ENCODE data around the gene ZNF609.

Gene ZNF609

DNA sequence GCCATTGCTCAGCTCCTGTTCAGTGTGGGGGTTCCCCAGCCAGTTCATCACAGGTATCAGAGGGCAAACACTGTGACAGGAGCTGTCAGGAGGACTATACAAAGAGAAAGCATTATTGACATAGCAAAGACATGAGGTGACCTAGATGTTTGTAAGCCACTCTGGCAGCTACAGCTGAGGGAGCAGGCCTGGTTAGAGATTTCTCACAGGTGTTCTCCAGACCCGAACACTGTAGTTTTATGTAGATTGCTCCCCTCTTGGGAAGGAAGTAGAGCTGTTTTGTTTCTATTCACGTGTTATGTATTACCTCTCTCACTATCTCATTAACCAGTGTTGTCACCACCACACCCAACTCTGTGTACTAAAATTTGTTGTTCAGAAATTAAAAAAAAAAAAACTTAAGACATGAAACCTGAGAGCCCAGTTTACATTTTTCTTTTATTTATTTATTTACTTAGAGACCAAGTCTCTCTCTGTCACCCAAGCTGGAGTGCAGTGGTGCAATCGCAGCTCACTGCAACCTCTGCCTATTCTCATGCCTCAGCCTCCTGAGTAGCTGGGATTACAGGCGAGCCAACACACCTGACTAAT, 191.3 kb downstream of the ZNF609 start:
- no peak for DNase-seq (ENCODE audit: low read depth)

DNA sequence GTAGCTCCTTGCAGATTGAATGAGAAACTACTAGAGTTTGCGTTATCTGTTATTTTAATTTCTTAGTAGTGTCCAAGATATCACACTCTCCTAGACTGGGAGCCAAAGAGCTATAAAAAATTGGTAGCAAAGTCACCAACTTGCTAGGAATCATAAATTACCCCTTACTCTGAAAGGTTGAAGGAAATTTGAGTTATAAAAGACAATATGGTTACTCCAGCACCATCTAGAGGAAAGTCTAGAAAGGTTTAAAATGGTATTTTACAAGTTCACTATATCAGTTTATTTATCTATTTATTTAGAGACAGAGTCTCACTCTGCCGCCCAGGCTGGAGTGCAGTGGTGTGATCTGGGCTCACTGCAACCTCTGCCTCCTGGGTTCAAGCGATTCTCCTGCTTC, 193.4 kb downstream of the ZNF609 start:
- DNase-seq (ENCODE audit: low read depth): no peak

DNA sequence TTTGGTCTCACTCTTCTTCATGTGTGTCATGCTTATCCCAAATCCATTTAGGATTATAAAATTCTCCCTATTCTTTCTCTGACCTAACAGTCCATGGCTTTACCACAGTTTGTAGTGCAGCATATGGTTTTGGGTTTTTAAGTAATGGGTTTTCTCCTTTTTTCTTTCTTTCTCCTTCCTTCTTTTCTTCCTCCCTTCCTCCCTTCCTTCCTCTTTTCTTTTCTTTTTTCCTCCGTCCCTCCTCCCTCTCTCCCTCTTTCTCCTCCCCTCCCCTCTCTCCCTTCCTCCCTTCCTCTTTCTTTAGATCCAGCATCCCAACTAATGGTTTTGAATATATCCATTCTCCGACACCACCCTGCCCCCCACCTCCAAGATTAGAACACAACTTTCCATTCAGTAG, 196.1 kb downstream of the ZNF609 start:
- no peak for DNase-seq (ENCODE audit: low read depth)

DNA sequence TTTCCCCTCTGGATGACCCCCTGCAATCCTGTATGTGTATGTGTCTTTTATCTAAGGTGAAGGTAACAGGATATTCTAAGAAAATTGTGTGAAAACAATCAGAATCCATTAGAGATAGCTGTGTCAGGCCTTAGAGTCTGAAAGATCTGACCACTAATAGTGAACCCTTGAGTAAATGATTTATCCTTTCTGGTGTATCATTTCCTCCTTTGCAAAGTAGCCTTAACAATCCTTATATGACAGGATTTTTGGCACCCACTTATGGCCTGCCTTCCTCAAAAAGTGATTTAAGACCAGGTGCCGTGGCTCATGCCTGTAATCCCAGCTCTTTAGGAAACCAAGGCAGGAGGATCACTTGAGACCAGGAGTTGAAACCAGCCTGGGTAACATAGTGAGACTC, 204.8 kb downstream of the ZNF609 start:
- DNase-seq (ENCODE audit: low read depth): no peak

DNA sequence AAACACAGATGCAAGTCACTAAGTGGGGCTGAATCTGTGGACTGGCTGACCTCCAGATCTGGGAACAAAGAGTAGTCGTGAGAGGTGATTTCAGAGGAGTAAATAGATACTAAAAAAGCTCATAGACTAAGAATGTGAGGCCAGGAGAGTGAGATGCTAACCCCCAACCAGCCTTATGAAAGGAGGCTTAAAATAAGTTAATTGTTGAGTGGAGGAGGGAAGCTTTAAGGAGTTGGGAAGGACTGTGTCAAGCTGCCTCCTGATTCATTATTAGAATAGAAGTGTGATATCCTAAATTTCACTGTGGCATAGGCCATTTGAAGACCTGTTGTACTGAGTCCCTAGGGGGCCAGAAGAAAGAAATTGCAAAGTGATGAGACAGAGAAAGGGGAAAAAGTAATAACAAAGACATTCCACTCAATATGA, 207.4 kb downstream of the ZNF609 start:
- no peak for DNase-seq (ENCODE audit: low read depth)

DNA sequence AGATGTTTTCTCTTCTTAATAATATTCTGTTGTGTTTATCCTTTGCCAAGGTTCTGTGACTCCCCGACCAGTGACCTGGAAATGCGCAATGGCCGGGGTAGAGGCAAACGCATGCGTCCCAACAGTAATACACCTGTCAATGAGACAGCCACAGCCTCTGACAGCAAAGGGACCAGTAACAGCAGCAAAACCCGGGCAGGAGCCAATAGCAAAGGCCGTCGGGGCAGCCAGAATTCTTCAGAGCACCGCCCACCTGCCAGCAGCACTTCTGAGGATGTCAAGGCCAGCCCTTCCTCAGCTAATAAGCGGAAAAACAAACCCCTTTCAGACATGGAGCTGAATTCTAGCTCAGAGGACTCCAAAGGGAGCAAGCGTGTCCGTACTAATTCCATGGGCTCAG, 213.5 kb downstream of the ZNF609 start:
- DNase-seq (ENCODE audit: low read depth): no peak

- DNase-seq (ENCODE audit: low read depth): no peak
Measured at GRCh38 chr15:64678126-64678819, 217.9 kb downstream of the ZNF609 start.

DNA sequence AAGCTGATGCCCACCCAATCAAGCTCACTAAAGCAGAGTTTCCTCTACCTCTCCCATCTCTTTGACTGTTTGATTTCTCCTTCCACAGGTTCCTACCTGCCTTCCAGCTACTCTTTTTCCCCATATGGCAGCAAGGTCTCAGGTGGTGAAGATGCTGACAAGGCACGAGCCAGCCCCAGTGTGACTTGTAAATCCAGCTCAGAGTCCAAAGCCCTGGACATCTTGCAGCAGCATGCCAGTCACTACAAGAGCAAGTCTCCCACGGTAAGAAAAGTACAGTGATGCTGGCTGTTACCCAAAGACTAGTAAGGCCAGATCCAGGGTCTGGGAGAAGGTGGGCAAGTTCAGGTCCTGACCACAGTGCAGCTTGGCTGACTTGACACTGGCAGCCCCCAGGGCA, 219.7 kb downstream of the ZNF609 start:
- DNase-seq (ENCODE audit: low read depth): no peak

DNA sequence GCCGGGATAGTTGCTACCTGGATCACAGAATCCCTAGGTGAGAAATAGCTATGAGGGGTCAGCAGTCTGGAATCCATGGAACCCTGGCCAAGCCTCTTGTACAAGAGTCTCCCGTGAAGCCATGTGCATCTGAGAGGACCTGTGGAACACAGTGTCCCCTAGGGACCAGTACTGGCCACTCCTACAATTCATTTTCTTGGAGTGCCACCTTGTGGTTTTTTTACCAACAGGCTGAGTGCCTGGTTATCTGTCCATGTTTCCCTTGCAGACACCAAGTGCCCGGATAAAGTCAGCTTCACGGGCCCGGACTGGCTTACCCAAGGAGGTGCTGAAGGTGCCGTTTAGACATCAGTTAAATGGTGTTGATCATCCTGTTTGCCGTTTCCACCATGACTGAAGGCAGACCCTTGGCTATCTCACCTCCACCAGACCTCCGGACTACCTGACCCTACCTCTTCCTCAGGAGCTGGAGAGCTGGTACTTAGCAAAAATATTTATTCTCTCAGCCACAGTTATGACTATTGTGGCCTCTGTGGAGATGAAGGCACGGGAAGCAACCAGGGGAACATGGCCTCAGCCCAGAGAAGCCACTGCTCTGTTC, 221.1 kb downstream of the ZNF609 start:
- no peak for DNase-seq (ENCODE audit: low read depth)

GRCh38 chr15:64682255-64682654, 221.9 kb downstream of the ZNF609 start:
- no peak for DNase-seq (ENCODE audit: low read depth)

GRCh38 chr15:64683378-64683777, 223.0 kb downstream of the ZNF609 start:
- DNase-seq (ENCODE audit: low read depth): no peak

- DNase-seq (ENCODE audit: low read depth): no peak
Measured at GRCh38 chr15:64685230-64685888, 225.0 kb downstream of the ZNF609 start.

GRCh38 chr15:64686130-64686735, 225.9 kb downstream of the ZNF609 start:
- no peak for DNase-seq (ENCODE audit: low read depth)

- no peak for DNase-seq (ENCODE audit: low read depth)
Measured at GRCh38 chr15:64687172-64687571, 226.8 kb downstream of the ZNF609 start.

DNA sequence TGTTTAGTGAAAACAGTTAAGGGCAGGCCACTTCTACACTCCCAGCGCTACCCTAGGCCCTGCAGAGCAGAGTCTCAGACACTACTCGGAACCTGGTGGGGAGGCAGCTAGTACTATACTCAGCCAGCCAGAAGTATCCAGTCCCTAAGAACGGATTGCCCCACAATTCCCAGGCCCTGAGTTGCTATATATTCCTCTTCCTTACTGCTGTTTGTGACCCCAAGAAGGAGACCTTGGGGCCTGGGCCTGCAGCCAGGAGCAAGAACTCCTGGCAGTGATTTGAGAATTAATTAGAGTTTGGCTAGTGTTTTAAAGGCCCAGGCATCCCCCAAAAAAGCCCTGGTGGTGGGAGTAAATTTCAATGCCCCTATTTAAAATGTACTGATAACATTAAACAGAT, 227.3 kb downstream of the ZNF609 start:
- no peak for DNase-seq (ENCODE audit: low read depth)

- no peak for DNase-seq (ENCODE audit: low read depth)
Measured at GRCh38 chr15:64688770-64689169, 228.4 kb downstream of the ZNF609 start.

- DNase-seq (ENCODE audit: low read depth): no peak
Measured at GRCh38 chr15:64690008-64690407, 229.6 kb downstream of the ZNF609 start.

GRCh38 chr15:64690578-64691296, 230.4 kb downstream of the ZNF609 start:
- DNase-seq (ENCODE audit: low read depth): no peak

GRCh38 chr15:64691896-64692565, 231.7 kb downstream of the ZNF609 start:
- no peak for DNase-seq (ENCODE audit: low read depth)

- no peak for DNase-seq (ENCODE audit: low read depth)
Measured at GRCh38 chr15:64693134-64693533, 232.8 kb downstream of the ZNF609 start.

- DNase-seq (ENCODE audit: low read depth): no peak
Measured at GRCh38 chr15:64694816-64695215, 234.4 kb downstream of the ZNF609 start.
